CD4-positive, alpha-beta T cell treated with Interleukin-1 beta for 1 hour (primary cell): Measurements from ENCODE around the gene CCL1.
"Not testable (repeated sequence)": the region's sequence is repeated elsewhere in the genome, so short reads cannot be mapped to it uniquely, and the experiment has no call there.

ENCODE experiments used
- DNase-seq, 2 donors: peaks; one replicate each; pipeline ENCODE4 v3.0.0-alpha.2; 2020 to 2022

Gene CCL1

DNA sequence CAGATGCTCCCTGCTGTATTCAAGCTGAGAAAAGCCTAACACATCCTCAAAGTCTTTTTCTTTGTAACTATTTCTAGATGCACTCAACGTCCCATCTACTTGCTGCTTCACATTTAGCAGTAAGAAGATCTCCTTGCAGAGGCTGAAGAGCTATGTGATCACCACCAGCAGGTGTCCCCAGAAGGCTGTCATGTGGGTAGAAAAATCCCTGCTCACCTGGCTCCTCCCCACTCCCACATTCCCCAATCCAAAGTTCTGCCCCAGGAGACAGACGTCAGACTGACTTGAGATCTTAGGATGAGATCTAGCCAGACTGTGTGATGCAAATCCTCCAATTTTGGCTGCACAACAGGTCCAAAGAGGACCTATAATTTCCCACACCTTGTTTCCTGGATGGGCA is 5.6 kb downstream of the CCL1 start:
- DNase-seq: no peak

DNA sequence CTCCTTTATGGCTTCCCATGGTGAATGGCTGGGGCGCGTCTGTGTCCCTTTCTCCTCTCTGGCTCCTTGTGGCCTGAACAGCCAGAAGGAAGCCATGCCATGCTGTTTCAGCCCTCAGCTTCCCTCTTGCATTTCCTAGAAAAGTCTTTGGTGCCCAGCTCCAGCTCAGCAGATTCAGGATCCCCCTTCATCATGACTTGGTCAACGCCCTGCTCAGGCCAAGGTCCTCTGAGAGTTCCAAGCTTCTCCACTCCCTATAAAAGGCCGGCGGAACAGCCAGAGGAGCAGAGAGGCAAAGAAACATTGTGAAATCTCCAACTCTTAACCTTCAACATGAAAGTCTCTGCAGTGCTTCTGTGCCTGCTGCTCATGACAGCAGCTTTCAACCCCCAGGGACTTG is 6.8 kb downstream of the CCL1 start, which contains the start of gene CCL13:
Gene CCL13, plus strand, starts transcription at position 287 of the 400 bp plus-strand sequence. Its CDS starts 47 bp downstream, at position 334.
- no peak for DNase-seq

DNA sequence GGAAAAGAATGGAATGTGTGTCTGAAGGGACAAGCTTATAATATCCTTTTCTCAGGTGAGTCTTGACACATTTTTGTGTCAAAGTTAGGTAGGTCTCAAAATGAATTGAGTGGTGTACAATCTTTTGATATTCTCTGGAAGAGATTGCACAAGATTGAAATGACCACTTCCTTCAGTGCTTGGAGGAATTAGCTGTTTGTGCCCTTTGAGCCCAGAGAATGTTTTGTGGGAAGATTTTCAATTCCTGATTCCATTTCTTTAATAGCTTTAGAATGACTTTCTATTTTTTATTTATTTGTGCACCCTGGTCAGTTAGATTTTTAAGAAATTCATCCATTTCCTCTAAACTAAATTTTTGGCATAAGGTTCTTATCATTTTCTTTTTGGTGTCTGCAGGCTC is 8.4 kb downstream of the CCL1 start:
- DNase-seq: no peak

DNA sequence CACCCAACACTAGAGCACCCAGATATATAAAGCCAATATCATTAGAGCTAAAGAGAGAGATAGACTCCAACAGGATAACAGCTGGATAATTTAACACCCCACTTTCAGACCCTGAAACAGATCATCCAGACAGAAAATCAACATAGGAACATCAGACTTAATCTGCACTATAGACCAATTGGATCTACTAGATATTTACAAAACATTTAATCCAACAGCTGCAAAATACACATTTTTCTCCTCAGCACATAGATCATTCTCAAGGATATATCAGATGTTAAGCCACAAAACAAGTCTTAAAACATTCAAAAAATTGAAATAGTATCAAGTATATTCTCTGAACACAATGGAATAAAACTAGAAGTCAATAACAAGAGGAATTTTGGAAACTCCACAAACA is 10.8 kb downstream of the CCL1 start:
- DNase-seq: no peak

DNA sequence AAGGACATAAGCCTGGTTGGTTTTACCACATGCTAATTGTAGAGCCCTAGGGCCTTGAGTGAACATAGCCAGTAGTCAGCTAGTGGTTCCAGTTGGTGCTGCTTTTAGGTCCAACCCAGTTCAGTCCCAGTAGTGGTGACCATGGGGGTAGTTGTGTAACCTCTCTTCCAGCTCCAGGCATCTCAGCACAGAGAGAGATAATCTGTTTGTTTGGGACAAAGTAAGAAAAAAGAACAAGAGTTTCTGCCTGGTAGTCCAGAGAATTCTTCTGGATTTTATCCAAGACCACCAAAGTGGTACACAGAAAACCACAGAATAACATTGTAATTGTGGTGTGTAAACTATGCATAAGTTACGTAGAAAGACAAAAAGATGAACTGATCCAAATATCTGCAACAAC is 11.9 kb downstream of the CCL1 start:
- DNase-seq: no peak

DNA sequence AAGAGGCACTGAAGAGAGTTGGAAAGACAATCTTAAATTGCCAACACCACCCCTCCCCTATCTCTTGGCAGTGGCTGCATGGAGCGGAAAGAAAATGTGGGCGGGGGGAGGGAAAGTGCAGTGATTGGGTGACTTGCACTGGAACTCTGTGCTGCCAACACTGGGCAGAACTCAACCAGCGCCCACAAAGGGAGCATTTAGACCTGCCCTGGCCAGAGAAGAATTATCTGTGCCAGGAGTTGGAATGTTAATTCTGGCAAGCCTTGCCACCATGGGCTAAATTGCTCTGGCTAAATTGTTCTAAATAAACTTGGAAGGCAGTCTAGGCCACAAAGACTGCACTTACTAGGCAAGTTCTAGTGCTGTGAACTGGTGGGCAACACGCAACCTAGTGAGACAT is 13.3 kb downstream of the CCL1 start:
- no peak for DNase-seq

DNA sequence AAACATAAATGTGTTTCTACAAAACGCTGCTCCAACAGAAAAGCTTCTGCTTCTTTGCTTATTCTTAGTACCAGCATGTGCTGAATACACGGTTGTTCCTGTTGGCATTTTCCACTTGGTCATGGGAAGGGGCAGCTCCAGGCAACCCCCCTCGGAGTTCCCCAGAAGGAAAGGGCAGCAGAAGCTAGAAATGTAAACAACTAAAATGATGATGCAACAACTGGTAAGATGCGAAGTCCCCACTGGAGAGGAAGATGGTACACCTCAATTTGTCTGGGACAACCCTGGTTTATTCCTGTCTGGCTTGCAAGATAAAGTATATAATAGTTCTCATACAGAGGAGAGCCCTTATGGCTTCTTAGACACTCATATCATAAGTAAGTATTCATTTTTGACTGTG is 16.0 kb downstream of the CCL1 start:
- no peak for DNase-seq

DNA sequence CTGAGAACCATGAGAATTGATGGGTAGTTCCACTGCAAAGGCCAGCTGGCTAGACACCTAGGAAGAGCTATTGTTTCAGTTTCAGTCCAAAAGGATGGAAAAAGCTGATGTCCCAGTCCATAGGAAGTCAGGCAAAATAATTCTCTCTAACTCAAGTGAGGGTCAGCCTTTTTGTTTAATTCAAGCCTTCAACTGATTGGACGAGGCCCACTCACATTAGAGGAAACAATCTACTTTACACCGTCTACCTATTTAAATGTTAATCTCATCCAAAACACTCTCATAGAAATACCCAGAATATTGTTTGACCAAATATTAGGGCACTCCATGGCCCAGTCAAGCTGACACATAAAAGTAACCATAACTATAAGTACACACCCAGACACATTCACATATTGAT is 21.1 kb downstream of the CCL1 start:
- DNase-seq: no peak

DNA sequence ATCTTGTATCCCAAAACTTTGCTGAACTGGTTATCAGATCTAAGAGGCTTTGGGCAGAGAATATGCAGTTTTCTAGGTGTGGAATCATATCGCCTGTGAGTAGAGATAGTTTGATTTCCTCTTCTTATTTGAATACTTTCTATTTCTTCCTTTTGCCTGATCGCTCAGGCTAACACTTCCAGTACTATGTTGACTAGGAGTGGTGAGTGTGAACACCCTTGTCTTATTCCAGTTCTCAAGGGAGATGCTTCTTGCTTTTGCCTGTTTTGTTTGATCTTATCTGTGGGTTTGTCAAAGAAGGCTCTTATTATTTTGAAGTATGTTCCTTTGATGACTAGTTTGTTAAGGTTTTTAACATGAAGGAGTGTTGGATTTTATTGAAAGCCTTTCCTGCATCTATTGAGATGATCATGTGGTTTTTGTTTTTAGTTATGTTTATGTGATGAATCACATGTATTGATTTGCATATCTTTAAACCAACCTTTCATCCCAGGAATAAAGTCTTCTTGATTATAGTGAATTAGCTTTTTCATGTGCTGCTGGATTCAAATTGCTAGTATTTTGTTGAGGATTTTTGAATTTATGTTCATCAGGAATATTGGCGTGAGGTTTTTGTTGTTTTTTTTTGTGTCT is 23.8 kb downstream of the CCL1 start:
- no peak for DNase-seq

DNA sequence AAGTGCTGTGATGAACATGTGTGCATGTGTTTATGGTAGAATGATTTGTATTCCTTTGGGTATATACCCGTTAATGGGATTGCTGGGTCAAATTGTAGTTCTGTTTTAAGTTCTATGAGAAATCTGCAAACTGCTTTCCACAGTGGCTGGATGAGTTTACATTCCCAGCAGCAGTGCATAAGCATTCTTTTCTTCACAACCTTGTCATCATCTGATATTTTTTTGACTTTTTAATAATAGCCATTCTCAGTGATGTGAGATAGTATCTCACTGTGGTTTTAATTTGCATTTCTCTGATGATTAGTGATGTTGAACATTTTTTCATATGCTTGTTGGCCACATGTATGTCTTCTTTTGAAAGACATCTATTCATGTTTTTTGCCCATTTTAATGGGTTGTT is 25.3 kb downstream of the CCL1 start:
- DNase-seq: no peak

DNA sequence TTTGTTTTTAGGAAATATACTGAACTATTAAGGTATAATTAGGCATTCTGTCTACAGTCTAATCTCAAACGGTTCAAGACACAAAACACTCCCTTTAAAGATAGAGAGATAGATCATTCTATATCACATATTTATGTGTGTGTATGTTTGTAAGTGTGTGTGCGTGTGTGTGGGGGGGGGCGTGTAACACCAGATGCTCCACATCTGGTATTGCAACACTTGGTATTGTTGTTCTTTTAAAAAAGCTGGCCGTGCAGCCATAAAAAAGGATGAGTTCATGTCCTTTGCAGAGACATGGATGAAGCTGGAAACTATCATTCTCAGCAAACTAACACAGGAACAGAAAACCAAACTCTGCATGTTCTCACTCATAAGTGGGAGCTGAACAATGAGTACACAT is 35.5 kb downstream of the CCL1 start:
- not testable (repeated sequence) for DNase-seq

DNA sequence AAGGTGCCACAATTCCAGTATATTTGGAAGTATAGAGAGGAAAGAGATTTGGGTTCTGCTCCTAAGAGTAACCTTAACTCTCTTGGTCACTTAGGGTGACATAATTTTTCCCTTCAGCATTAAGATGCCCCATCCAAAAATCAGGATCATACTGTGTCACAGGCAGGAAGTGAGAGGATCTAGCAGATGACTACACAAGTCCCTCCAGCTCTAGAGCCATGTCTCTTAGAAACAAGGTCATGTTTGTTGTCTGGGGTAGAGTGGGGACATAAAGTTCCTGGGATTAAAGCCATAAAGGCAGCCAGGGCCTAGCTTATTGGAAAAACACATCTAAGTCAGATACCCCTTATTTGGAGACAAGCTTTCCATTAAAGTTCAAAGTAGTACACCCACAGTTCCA is 41.1 kb downstream of the CCL1 start:
- DNase-seq: no peak

DNA sequence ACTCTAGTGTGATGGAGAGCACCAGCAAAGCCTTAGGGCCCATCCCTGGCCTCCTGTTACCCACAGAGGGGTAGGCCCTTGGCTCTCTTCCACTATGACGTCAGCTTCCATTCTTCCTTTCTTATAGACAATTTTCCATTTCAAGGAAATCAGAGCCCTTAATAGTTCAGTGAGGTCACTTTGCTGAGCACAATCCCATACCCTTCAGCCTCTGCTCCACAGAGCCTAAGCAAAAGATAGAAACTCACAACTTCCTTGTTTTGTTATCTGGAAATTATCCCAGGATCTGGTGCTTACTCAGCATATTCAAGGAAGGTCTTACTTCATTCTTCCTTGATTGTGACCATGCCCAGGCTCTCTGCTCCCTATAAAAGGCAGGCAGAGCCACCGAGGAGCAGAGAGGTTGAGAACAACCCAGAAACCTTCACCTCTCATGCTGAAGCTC is 44.0 kb downstream of the CCL1 start, which contains the start of gene CCL8:
Gene CCL8, plus strand, starts transcription at position 397 of the 445 bp plus-strand sequence. CDS start 67 bp downstream, outside the sequence.
- DNase-seq: no peak

DNA sequence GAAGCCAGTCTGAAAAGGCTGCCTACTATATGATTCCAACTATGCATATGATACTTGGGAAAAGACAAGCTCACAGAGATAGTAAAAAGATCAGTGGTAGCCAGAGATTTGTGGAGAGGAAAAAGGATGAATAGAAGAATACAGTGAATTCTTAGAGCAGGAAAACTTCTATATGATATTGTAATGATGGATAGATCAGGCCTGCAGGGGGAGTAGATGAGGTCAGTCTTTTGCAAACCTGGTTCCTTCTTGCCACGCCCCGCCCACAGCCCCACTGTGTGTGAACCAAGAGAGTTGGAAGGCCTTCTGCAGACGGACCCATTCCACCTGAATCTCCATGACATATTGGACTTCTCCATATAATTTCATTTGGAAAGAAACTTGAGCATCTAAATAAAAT is 44.6 kb downstream of the CCL1 start:
- peak in 1 of 2 donors; percentile 7 for DNase-seq

DNA sequence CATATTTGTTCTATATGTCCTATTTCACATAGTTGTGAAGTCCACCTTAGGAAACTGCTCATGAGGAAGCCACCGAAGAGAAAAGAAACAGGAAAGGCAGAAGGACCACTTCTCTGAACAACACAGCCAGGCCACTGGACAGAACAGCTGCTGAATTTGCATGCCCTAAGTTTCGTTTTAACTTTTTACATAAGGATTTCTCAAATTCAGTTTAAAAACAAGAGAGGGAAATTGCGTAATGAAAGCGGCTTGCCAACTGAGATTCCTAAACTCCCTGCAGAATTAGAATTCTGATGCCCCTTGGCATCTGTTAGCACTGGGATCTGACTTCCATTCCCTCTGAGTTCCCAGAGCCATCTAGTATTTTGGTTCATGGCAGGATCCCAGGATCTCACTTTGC is 48.8 kb downstream of the CCL1 start:
- DNase-seq: peak in 1 of 2 donors; percentile 4

DNA sequence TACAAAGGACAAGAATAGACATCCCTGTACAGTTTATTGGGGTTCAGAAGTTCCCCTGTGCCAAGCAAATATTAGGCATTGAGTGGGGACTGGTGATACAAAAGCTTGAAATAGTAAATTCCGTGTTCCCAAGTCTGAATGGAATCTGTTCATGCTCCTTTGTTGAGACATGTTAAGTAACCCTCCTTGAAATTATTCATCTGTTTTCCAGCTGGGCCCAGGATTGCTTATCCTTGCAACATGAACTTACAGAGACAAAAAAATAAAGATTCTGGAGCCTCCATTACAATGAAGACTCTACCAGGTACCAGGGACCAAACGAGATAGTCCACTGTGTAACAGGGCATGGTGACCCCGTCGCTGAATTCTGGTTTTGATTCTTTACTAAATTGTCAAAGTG is 49.9 kb downstream of the CCL1 start:
- DNase-seq: no peak

DNA sequence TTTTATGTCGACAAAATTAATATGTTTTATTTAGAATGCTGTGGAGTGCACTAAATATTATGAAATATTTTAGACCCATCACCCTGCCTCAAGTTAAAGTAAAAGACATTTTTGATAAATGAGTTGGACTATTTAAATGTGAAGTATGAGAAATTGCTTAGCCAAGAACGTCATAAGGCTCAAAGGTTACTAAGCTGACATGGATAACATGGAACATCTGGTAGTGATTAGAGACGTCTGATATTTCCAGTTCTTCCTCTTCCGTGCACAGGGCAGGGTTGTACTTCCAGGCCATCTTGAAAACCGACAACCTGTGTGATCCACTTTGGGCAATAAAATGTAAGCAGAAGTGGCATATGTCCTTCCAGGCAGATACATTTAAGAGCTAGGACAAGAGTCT is 51.0 kb downstream of the CCL1 start:
- no peak for DNase-seq

DNA sequence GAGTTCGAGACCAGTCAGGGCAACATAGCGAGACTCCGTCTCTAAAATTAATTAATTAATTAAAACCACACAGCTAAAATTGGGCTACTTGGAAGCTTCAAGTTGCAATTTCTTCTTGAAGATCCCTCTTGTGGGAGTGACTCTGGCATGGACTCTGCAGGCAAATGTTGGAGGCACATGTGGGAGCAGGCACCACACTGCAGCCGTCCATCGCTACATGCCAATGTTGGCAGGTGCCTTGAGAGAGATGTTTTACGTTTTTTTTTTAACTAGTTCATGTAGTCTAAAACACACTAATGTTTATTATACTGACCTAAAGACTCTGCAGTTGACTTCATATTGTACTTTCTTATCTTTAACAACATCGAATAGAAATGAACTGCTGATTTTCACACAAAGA is 51.7 kb downstream of the CCL1 start:
- DNase-seq: no peak
